H9 (cell line): ENCODE data around the gene PLD5. TPM values are rescaled to one million over a fixed set of nuclear protein-coding genes. Genes with fewer than 3 reads are reported as not detected.

Experiments
- DNase-seq: peaks from one replicate; pipeline ENCODE4 v3.0.0-alpha.2; 2017
- H2AFZ ChIP-seq: one replicate; pipeline ENCODE4 v1.6.1; 2013; ENCODE audit warnings: mild to moderate bottlenecking, low read length, control low read depth, moderate library complexity
- H2AK5ac ChIP-seq: 2 replicates; pipeline ENCODE4 v1.6.1; 2013; ENCODE audit warnings: low read length, control low read depth, mixed read lengths; ENCODE audit not compliant: insufficient read length
- H2BK120ac ChIP-seq: one replicate; pipeline ENCODE4 v1.6.1; 2013; ENCODE audit warnings: low read depth, mild to moderate bottlenecking, low read length, control low read depth, inconsistent platforms; ENCODE audit not compliant: poor library complexity, severe bottlenecking
- H2BK12ac ChIP-seq: 2 replicates; pipeline ENCODE4 v1.6.1; 2013; ENCODE audit warnings: low read length, control low read depth, mixed read lengths, low read depth; ENCODE audit not compliant: insufficient read length
- H2BK15ac ChIP-seq: 2 replicates; pipeline ENCODE4 v1.6.1; 2013; ENCODE audit warnings: low read depth, low read length, control low read depth
- H2BK20ac ChIP-seq: one replicate; pipeline ENCODE4 v1.6.1; 2013; ENCODE audit warnings: low read depth, mild to moderate bottlenecking, low read length, control low read depth, inconsistent platforms; ENCODE audit not compliant: poor library complexity, severe bottlenecking
- H2BK5ac ChIP-seq: 2 replicates; pipeline ENCODE4 v1.6.1; 2013; ENCODE audit warnings: low read length, control low read depth, mixed read lengths; ENCODE audit not compliant: insufficient read length
- H3K14ac ChIP-seq: 2 replicates; pipeline ENCODE4 v1.6.1; 2013; ENCODE audit warnings: low read length, control low read depth; ENCODE audit not compliant: insufficient read depth
- H3K18ac ChIP-seq: 2 replicates; pipeline ENCODE4 v1.6.1; 2013; ENCODE audit warnings: low read depth, mild to moderate bottlenecking, mixed read lengths, low read length, control low read depth; ENCODE audit not compliant: insufficient read length
- H3K23ac ChIP-seq: 2 replicates; pipeline ENCODE4 v1.6.1; 2013; ENCODE audit warnings: low read length, control low read depth, mixed read lengths, low read depth; ENCODE audit not compliant: insufficient read length
- H3K23me2 ChIP-seq: 2 replicates; pipeline ENCODE4 v1.6.1; 2013; ENCODE audit warnings: low read depth, mild to moderate bottlenecking, mixed read lengths, low read length, control low read depth; ENCODE audit not compliant: insufficient read length, poor library complexity, severe bottlenecking
- H3K27ac ChIP-seq: 2 replicates; pipeline ENCODE4 v1.5.1; 2013; ENCODE audit warnings: low read length, control low read depth, mixed read lengths, low read depth; ENCODE audit not compliant: insufficient read length
- H3K27me3 ChIP-seq: 2 replicates; pipeline ENCODE4 v1.6.1; 2013; ENCODE audit warnings: low read length, control low read depth, inconsistent platforms; ENCODE audit not compliant: insufficient read depth
- H3K4ac ChIP-seq: 2 replicates; pipeline ENCODE4 v1.6.1; 2013; ENCODE audit warnings: low read depth, mild to moderate bottlenecking, control low read depth, inconsistent platforms, low read length, moderate library complexity
- H3K4me1 ChIP-seq: 2 replicates; pipeline ENCODE4 v1.6.1; 2013; ENCODE audit warnings: low read length, control low read depth, inconsistent platforms; ENCODE audit not compliant: insufficient read depth
- H3K4me2 ChIP-seq: 2 replicates; pipeline ENCODE4 v1.6.1; 2013; ENCODE audit warnings: low read length, control low read depth, mixed read lengths; ENCODE audit not compliant: insufficient read length, insufficient read depth
- H3K56ac ChIP-seq: 2 replicates; pipeline ENCODE4 v1.6.1; 2013; ENCODE audit warnings: low read depth, mild to moderate bottlenecking, mixed read lengths, low read length, control low read depth; ENCODE audit not compliant: insufficient read length
- H3K79me1 ChIP-seq: 2 replicates; pipeline ENCODE4 v1.6.1; 2013; ENCODE audit warnings: low read depth, mild to moderate bottlenecking, moderate library complexity, low read length, control low read depth, inconsistent platforms; ENCODE audit not compliant: insufficient read depth, poor library complexity, severe bottlenecking
- H3K79me2 ChIP-seq: 2 replicates; pipeline ENCODE4 v1.6.1; 2013; ENCODE audit warnings: low read length, control low read depth, inconsistent platforms; ENCODE audit not compliant: insufficient read depth
- H3K9ac ChIP-seq: 2 replicates; pipeline ENCODE4 v1.6.1; 2013; ENCODE audit warnings: low read length, control low read depth, mixed read lengths; ENCODE audit not compliant: insufficient read length; ENCODE audit errors: extremely low read depth
- H3K9me3 ChIP-seq: one replicate; pipeline ENCODE4 v1.6.1; 2013; ENCODE audit warnings: low read depth, low read length, inconsistent platforms; ENCODE audit not compliant: control insufficient read depth
- H3T11ph ChIP-seq: one replicate; pipeline ENCODE4 v1.6.1; 2013; ENCODE audit warnings: mild to moderate bottlenecking, low read length, control low read depth, inconsistent platforms
- H4K20me1 ChIP-seq: one replicate; pipeline ENCODE4 v1.6.1; 2013; ENCODE audit not compliant: control insufficient read depth, insufficient read length, insufficient read depth
- H4K5ac ChIP-seq: 2 replicates; pipeline ENCODE4 v1.6.1; 2013; ENCODE audit warnings: low read depth, mild to moderate bottlenecking, mixed read lengths, low read length, control low read depth; ENCODE audit not compliant: insufficient read length
- H4K8ac ChIP-seq: replicated peaks from 2 replicates; pipeline ENCODE4 v1.6.1; 2013; ENCODE audit warnings: low read length, control low read depth, mixed read lengths, low read depth; ENCODE audit not compliant: insufficient read length
- H4K91ac ChIP-seq: 2 replicates; pipeline ENCODE4 v1.6.1; 2013; ENCODE audit warnings: low read depth, mild to moderate bottlenecking, moderate library complexity, mixed read lengths, low read length, control low read depth; ENCODE audit not compliant: insufficient read length
- H3K27ac Mint-ChIP-seq, 3 experiments: 2 replicates in 2 of 3; 3 replicates in 1 of 3; pipeline ENCODE4 v1.8.0; 2020 to 2021; ENCODE audit warnings: mixed read lengths in 3 of 3, mild to moderate bottlenecking in 1 of 3, moderate library complexity in 1 of 3
- H3K27me3 Mint-ChIP-seq: 2 replicates; pipeline ENCODE4 v1.8.0; 2021; ENCODE audit warnings: low read depth, mild to moderate bottlenecking, moderate library complexity, mixed read lengths
- H3K36me3 Mint-ChIP-seq, 3 experiments: 2 replicates in 2 of 3; 3 replicates in 1 of 3; pipeline ENCODE4 v1.8.0; 2020 to 2021; ENCODE audit warnings: low read depth in 3 of 3, mixed read lengths in 3 of 3; ENCODE audit not compliant: insufficient read depth in 1 of 3
- H3K4me1 Mint-ChIP-seq, 2 experiments: 2 replicates each; pipeline ENCODE4 v1.8.0; 2020; ENCODE audit warnings: mixed read lengths in 2 of 2
- H3K4me3 Mint-ChIP-seq, 2 experiments: 2 replicates in 1 of 2; 3 replicates in 1 of 2; pipeline ENCODE4 v1.8.0; 2020 to 2021; ENCODE audit warnings: mild to moderate bottlenecking in 2 of 2, mixed read lengths in 2 of 2, moderate library complexity in 1 of 2
- H3K9me3 Mint-ChIP-seq, 2 experiments: 2 replicates in 1 of 2; 3 replicates in 1 of 2; pipeline ENCODE4 v1.8.0; 2020; ENCODE audit warnings: mild to moderate bottlenecking in 2 of 2, mixed read lengths in 2 of 2, moderate library complexity in 1 of 2
- CTCF ChIP-seq: fragments of 200-600 bp; sonication (generic); conservative IDR thresholded peaks from 3 replicates; pipeline ENCODE4 v1.8.0; 2021; ENCODE audit warnings: antibody characterized with exemption, mild to moderate bottlenecking
- WGBS: extraction: QIAGEN DNeasy Blood & Tissue Kit; methylation state at CpG from one replicate; pipeline ENCODE4 v1.1.7; 2013; ENCODE audit warnings: missing lambda C conversion rate, low lambda C conversion rate, mixed read lengths; ENCODE audit not compliant: insufficient read length; ENCODE audit errors: extremely low coverage; 5-methylcytosine and 5-hydroxymethylcytosine counted together
- total RNA-seq: library from RNA; stranded (reverse); gene quantifications from 2 replicates; pipeline ENCODE4 v1.2.1, GENCODE V29; 2021

PLD5 gene
- total RNA-seq, 1 experiment from 2014 or later: 5.2 TPM

GRCh38 chr1:242133351-242133750 is 391.1 kb downstream of the PLD5 start:
- Histone ChIP-seq H3K79me1 (no peaks in the 10 kb centered on the region), H3K9ac (no peak overlapping the region), H2BK20ac (no peak overlapping the region), H4K91ac (no peak overlapping the region), H2BK12ac (no peak overlapping the region), H4K5ac (no peak overlapping the region), H3K18ac (no peak overlapping the region), H4K8ac (no peak overlapping the region), H3K27me3 (no peaks in the 10 kb centered on the region), H3K4me2 (no peak overlapping the region), H3K9me3 (peaks cover 5% of the 10 kb centered on the region), H2BK120ac (no peak overlapping the region), H3K79me2 (no peaks in the 10 kb centered on the region), H3K4ac (no peak overlapping the region), H3T11ph (no peak overlapping the region), H4K20me1 (no peaks in the 10 kb centered on the region), H3K14ac (no peak overlapping the region), H2AK5ac (no peak overlapping the region), H3K27ac (no peak overlapping the region), H2BK15ac (no peak overlapping the region), H3K23me2 (no peaks in the 10 kb centered on the region), H3K23ac (no peak overlapping the region), H2AFZ (no peak overlapping the region), H3K56ac (no peak overlapping the region), H3K4me1 (no peaks in the 10 kb centered on the region), H2BK5ac (no peak overlapping the region)
- no CpG with 5 or more reads among the region's 1 CpG for WGBS
- peaks cover 21 to 28% of the 10 kb centered on the region in 2 experiments for H3K9me3 Mint-ChIP-seq
- H3K27ac Mint-ChIP-seq: peak overlapping the region in 1 of 3 experiments; percentile 0; a peak in 1 of 7 replicates
- TF ChIP-seq CTCF: no peak
- no peaks in the 10 kb centered on the region for H3K27me3 Mint-ChIP-seq
- peaks cover 5 to 15% of the 10 kb centered on the region in 2 experiments for H3K4me1 Mint-ChIP-seq
- no peak overlapping the region for H3K4me3 Mint-ChIP-seq
- no peak for DNase-seq
- peaks cover 4 to 29% (median 14%) of the 10 kb centered on the region in 3 experiments for H3K36me3 Mint-ChIP-seq
